ENCODE measurements around the gene ILDR1.

ILDR1 gene

DNA sequence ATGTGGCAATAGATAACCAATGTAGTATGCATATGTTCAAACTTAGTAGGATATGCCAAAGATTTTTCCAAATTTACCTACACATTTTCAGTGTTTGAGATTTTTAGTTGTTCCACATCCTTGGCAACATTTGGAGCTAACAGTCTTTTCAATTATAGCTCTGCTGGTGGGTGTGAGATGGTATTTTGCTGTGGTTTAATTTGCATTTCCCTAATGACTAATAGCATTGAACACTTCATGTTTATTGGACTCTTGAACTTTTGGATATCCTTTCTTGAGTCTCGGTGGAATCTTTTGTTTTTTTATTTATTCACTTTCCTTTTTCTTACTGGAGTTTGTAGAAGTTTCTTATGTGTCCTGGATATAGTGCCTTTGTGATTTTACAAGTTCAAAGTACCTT, 11.0 kb upstream of the ILDR1 start:
- no peak for ATAC-seq (ENCODE audit: insufficient read depth, low read depth)
- Histone ChIP-seq H3K9ac (ENCODE audit: low read depth, low read length) (no peak overlapping the region), H3K9me3 (ENCODE audit: insufficient read depth, low read length, severe bottlenecking) (peaks cover 15% of the 10 kb centered on the region), H2AFZ (ENCODE audit: low read depth, low read length) (no peak overlapping the region), H3K4me1 (ENCODE audit: insufficient read depth, low read length) (peaks cover 11% of the 10 kb centered on the region; the same call in 1 of the 2 replicates), H3K79me2 (ENCODE audit: insufficient read depth, low read length) (no peaks in the 10 kb centered on the region), H3K27me3 (ENCODE audit: insufficient read depth, low read length, poor library complexity) (no peaks in the 10 kb centered on the region), H3K4me3 (ENCODE audit: low read depth in 1 of 2, low read length in 2 of 2) (no peak overlapping the region), H3K36me3 (ENCODE audit: insufficient read depth, low read length) (no peaks in the 10 kb centered on the region), H3K27ac (ENCODE audit: low read length) (no peak overlapping the region), H4K20me1 (ENCODE audit: insufficient read depth, low read length) (no peaks in the 10 kb centered on the region), H3K4me2 (ENCODE audit: insufficient read depth, low read length) (no peak overlapping the region)
- no peak for DNase-seq
- no peak for TF ChIP-seq EZH2 (IDR thresholded peaks at IDR 0.05; ENCODE audit: borderline replicate concordance, low read depth, low read length, severe bottlenecking)
- TF ChIP-seq CTCF (IDR thresholded peaks at IDR 0.05; ENCODE audit: borderline replicate concordance, extremely low read depth, low read length, poor library complexity, severe bottlenecking) = no peak

DNA sequence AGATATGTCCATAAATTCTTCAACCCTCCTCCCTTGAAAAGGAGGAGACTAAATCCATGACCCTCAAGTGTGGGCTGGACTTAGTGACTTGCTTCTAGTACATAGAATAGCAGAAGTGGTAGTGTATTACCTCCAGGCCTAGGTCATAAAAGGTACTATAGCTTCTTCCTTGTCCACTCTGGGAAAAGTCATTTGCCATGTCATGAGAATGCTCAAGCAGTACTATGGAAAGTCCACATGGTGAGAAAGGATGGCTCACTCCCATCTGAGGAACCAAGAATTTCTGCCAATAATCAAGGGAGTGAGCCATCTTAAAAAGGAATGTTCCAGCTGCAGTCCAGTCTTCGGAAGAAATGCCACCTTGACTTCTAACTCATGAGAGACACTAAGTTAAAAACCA, 10.5 kb upstream of the ILDR1 start:
- DNase-seq = no peak
- H3K9me3 ChIP-seq (ENCODE audit: insufficient read depth, low read length, severe bottlenecking) = peaks cover 11% of the 10 kb centered on the region

DNA sequence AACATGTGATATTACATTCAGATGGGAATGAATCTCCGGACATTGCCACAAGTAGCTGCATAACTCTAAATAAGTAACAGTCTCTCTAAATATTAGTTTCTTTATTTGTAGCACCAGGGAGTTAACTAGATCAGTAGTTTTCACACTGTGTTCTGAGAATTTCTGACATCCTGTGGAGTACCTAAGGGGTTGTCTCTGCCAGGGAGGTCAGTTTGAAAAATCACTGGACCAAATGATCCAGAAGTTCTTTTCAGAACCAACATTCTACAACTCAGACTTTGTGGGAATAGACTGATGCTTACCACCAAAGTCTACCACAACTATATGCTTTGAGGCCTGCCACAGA, 9.0 kb upstream of the ILDR1 start:
- DNase-seq (no peak), ATAC-seq (ENCODE audit: insufficient read depth, low read depth) (no peak)
- peaks cover 11% of the 10 kb centered on the region; the same call in 1 of the 2 replicates for H3K4me1 ChIP-seq (ENCODE audit: insufficient read depth, low read length)
- H3K79me2 ChIP-seq (ENCODE audit: insufficient read depth, low read length) = no peaks in the 10 kb centered on the region
- H3K9ac ChIP-seq (ENCODE audit: low read depth, low read length) = no peak overlapping the region
- H3K4me3 ChIP-seq (ENCODE audit: low read depth in 1 of 2, low read length in 2 of 2) = no peak overlapping the region
- H3K9me3 ChIP-seq (ENCODE audit: insufficient read depth, low read length, severe bottlenecking) = no peaks in the 10 kb centered on the region
- no peaks in the 10 kb centered on the region for H3K27me3 ChIP-seq (ENCODE audit: insufficient read depth, low read length, poor library complexity)
- H2AFZ ChIP-seq (ENCODE audit: low read depth, low read length) = no peak overlapping the region
- no peak overlapping the region for H3K27ac ChIP-seq (ENCODE audit: low read length)
- TF ChIP-seq CTCF (IDR thresholded peaks at IDR 0.05; ENCODE audit: borderline replicate concordance, extremely low read depth, low read length, poor library complexity, severe bottlenecking) (no peak), EZH2 (IDR thresholded peaks at IDR 0.05; ENCODE audit: borderline replicate concordance, low read depth, low read length, severe bottlenecking) (no peak)
- no peaks in the 10 kb centered on the region for H3K36me3 ChIP-seq (ENCODE audit: insufficient read depth, low read length)
- H3K4me2 ChIP-seq (ENCODE audit: insufficient read depth, low read length) = no peak overlapping the region
- no peaks in the 10 kb centered on the region for H4K20me1 ChIP-seq (ENCODE audit: insufficient read depth, low read length)

More for the DNA sequence above, 10.5 kb upstream of the ILDR1 start:
- H2AFZ ChIP-seq (ENCODE audit: low read depth, low read length) = no peak overlapping the region
- no peak for TF ChIP-seq CTCF (IDR thresholded peaks at IDR 0.05; ENCODE audit: borderline replicate concordance, extremely low read depth, low read length, poor library complexity, severe bottlenecking)
- no peak for TF ChIP-seq EZH2 (IDR thresholded peaks at IDR 0.05; ENCODE audit: borderline replicate concordance, low read depth, low read length, severe bottlenecking)
- H3K36me3 ChIP-seq (ENCODE audit: insufficient read depth, low read length) = no peaks in the 10 kb centered on the region
- no peak overlapping the region for H3K9ac ChIP-seq (ENCODE audit: low read depth, low read length)
- H3K4me1 ChIP-seq (ENCODE audit: insufficient read depth, low read length) = peaks cover 11% of the 10 kb centered on the region; the same call in 1 of the 2 replicates
- H4K20me1 ChIP-seq (ENCODE audit: insufficient read depth, low read length) = no peaks in the 10 kb centered on the region
- H3K27ac ChIP-seq (ENCODE audit: low read length) = no peak overlapping the region
- H3K4me2 ChIP-seq (ENCODE audit: insufficient read depth, low read length) = no peak overlapping the region
- H3K79me2 ChIP-seq (ENCODE audit: insufficient read depth, low read length) = no peaks in the 10 kb centered on the region
- no peaks in the 10 kb centered on the region for H3K27me3 ChIP-seq (ENCODE audit: insufficient read depth, low read length, poor library complexity)
- no peak for ATAC-seq (ENCODE audit: insufficient read depth, low read depth)
- no peak overlapping the region for H3K4me3 ChIP-seq (ENCODE audit: low read depth in 1 of 2, low read length in 2 of 2)
